NCI-H128 (cell line): ENCODE data around the gene LIN9.
"Not testable (repeated sequence)": the region's sequence is repeated elsewhere in the genome, so short reads cannot be mapped to it uniquely, and the experiment has no call there.

Source experiments
- DNase-seq: peaks from one replicate; lab custom pipeline; 2025; ENCODE audit not compliant: unreplicated experiment; lab: John Stamatoyannopoulos, UW

The LIN9 gene, protein sequence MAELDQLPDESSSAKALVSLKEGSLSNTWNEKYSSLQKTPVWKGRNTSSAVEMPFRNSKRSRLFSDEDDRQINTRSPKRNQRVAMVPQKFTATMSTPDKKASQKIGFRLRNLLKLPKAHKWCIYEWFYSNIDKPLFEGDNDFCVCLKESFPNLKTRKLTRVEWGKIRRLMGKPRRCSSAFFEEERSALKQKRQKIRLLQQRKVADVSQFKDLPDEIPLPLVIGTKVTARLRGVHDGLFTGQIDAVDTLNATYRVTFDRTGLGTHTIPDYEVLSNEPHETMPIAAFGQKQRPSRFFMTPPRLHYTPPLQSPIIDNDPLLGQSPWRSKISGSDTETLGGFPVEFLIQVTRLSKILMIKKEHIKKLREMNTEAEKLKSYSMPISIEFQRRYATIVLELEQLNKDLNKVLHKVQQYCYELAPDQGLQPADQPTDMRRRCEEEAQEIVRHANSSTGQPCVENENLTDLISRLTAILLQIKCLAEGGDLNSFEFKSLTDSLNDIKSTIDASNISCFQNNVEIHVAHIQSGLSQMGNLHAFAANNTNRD

DNA sequence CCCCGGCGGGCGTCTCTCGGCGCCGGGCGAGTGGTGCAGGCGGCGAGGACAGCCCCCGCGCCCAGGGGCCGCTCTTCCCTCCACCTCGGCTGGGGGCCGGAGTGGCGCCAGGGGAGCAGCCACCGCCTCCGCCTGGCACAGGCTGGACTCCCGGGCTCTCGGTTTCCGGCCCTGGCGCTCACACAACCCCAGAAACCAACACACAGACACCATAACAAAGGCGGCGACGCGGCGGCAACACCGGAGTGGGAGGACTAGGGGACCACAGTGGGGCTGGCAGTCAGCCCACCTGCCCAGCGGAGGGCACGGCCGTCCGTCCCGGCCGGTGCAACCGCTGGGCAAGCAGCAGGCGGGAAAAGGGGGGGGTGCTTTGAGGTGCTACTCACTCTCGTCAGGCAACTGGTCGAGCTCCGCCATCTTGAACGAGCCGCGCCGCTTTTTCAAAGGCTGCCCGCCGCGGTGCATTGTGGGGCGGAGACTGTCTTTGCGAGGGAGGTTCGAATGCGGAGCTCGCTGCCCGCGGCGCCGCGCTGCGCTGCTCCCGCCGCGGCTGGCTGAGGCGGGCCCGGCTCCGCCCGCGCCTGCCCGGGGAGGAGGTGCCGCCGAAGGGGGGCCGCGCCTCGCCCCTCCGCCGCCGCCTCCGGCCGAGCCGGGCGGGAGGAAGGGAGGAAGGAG lies at the start of gene LIN9:
Gene LIN9 (minus strand): TSS at position 442 of the 675 bp plus-strand sequence. CDS start 25 bp downstream, at position 417.
- peak; percentile 90 for DNase-seq

DNA sequence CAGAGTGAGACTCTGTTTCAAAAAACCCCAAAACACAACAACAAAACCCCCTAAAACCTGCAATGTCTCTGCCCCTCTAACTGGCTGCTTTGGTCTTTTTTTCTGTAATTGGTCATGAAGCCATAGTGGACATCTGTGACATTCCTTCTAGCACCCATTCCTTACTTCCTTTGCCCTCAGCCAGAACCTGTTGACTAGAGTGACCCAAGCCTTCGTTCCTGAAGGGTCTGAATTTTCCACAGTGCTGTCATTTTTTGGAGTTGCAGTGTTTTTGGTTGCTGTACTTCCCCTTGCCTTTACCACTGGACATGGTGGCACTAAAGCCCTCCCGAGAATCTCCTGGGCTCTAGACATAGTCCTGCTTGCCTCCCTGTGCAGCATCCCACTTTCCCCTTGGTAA lies 48.5 kb upstream of the LIN9 start:
- no peak for DNase-seq

DNA sequence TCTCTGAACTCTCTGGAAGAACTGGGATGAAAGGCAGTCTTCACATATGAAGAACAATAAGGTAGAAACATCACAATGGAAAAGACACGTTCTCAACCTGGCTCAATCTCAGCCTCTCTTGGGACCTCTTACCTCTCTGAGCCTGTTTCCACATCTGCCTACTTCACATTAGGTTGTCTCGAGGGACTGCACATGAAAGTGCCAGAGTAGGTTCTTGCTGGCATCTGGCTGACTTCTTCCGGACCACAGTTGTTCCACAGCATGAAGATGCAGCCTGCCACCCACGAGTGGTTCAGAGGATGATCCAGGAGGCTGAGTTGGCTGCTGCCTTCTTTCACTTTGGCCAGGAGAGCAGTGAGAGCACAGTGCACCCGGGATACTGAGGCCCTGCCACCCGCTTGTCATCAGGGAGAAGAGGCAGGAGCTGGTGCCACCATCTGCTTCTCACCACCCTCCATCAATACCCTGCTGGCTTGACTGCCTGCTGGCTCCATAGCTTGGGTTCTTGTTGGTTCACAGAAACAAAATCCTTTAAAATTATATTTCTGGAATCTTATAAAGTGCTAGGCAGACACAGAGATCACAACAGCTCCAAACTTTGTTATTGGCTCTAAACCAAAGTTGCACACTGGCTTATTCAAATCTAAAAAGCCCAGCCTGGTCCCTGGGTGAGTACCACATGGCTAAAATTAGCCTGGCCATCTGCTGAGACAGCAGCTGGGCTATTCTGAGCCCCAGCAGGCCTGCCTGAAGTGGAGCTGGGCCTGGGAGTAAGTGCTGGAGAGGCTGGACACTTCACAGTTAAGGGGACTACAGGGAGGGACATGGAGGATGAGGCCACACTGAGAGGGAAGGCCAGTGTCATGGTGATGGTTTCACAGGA lies 46.9 kb upstream of the LIN9 start:
- no peak for DNase-seq

DNA sequence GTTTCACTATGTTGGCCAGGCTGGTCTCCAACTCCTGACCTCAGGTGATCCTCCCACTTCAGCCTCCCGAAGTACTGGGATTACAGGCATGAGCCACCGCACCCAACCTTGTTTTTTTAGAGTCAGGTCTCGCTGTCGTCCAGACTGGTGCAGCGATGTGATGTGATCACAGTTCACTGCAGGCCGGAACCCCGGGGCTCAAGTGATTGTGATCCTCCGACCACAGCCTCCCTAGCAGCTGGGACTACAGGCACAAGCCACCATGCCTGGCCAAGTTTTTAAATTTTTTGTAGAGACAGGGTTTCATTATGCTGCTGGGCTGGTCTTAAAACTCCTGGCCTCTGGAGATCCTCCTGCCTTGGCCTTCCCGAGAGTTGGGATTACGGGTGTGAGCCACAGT lies 46.1 kb upstream of the LIN9 start:
- DNase-seq, result no peak

DNA sequence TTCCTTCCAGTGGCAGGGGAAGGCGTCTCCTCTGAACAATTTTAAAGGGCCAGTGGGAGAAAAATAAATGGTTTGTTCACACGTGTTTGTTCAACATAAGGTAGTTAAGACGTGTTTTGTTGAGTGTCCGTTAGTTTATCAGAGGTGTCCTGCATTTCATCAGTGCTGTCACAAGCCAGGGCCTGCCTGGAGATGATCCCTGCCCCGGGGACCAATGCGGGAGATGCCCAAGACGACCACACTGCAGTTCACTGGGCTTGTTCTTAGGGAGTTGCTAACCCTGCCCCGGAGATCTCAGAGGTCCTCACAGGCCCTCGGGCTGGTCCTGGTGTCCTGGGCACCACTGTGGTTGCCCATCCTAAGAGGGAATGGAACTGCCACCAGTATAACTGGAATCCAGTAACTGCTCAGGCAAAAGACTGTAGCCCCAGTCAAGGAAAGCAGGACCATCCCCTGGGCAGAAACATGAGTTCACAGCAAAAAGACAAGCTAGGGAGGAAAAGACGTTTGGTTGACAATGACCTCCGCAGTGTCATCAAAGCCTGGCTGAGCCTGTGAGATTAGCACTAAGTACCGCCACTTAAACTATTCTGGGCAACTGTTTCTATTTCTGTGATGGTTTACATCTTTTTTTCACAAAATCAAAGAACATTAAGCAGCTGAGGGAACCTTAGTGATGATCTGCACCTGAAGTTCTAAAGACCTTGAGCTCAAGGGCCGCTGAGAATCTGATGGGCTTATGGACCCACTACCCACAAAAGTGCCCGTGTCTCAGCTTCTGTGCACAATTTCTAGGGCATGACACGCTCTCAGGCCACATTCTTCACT lies 44.9 kb upstream of the LIN9 start:
- no peak for DNase-seq

DNA sequence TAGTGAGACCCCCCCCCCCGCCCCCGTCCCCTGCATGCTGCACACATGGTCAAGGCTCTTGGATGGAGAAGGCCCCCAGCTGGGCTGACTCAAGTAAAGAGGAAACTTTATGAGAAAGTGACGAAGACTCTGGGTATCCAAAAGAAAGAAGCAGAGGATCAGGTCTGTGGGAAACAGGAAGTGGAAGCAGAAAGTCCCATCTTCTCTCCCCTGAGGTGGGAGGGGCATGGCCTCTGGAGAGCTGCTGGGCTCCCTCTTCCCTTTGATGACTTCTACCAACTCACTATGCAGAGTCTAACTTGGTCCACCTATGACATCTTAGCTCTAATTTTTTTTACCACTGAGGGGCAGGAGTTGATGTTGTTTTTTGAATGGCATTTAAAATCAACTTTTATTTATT lies 42.7 kb upstream of the LIN9 start:
- DNase-seq, result no peak

DNA sequence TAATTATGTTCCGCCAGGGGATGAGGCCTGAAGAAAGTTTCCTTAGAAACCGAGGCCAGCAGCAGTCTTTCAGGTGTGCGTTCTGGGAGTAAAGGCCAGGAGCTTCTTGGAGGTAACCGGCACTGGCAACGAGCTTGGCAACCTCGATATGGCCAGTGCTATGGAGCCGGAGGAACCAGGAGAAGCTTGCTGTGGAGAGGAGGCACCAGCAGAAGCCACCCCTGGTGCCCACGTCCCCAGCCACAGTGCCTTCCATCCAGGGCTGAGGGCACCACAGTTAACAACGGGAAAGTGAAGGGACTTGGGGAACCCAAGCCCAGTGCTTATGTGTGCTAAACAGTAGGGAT lies 41.5 kb upstream of the LIN9 start:
- no peak for DNase-seq

DNA sequence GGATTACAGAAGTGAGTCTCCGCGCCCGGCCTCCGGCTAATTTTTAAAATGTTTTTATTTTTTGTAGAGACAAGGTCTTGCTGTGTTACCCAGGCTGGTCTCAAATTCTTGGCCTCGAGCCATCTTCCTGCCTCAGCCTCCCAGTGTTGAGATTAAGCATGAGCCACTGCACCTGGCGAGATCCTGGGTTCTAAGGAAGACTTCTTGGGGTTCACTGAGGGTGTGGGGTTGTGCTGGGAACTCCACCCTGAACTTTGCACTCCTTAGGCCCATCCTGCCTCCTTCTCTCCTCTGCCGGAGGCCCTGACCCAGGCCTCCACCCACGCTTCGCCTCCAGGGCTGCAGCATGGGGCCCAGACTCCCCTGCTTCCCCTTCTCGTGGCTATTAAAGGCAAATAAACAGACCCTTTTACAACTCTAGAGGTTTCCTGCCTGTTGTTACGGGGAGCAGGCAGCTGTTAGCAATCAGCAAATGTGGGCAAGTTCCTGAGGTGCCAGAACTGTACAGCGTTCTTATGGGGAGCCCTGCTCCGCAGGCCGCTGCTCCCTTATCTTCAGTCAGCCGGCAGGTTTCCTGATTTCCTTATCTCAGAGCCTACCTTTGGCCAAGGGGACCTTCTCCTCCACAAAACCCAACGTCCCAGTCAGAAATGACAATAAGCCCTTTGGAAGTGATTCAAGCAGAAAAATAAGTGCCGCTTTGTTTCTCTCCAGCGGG lies 41.0 kb upstream of the LIN9 start:
- DNase-seq, result no peak

DNA sequence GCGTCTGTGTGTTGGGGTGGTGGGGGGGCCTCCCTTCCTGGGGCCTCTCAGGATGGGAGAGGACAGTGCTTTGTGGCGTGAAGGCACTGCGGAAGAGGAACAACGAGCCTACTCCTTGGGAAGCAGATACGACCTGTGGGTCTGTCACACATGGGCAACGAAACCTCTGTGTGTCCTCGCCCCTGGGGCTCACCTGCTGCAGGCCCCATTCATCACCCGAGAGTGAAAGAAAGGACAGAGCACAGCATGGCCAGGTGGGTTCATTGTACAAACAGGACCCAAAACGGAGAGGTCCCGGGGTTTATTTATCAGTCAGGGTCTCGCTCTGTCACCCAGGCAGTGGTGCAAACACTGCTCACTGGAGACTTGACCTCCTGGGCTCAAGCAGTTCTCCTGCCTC lies 40.1 kb upstream of the LIN9 start:
- no peak for DNase-seq

DNA sequence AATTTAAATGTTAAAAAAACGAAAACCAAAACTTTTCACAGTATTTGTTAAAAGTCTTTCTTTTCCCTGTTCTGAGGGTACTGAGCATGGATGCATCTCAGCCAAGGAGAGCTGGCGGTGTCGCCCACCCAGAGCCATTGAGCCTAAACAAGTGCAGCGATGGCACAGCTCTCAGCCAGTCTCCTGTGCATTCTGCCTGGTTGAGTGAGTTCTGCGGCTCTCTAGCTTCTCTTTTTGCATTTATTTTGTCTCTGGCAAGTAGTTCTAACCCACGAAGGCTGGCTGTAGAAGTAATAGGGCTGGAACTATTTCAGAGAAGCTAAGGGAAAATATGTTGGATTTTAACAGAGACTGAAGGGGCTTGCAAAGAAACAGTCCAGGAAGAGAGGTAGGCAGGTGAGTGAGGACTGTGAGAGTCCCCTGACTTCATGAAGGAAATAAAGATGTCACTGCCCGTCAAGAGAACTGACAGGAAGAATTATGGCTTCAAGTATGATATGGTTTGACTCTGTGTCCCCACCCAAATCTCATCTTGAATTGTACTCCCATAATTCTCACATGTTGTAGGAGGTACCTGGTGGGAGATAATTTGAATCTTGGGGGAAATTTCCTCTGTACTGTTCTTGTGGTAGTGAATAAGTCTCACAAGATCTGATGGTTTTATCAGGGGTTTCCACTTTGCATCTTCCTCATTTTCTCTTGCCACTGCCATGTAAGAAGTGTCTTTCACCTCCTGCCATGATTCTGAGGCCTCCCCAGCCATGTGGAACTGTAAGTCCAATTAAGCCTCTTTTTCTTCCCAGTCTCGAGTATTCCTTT lies 35.7 kb upstream of the LIN9 start:
- no peak for DNase-seq

DNA sequence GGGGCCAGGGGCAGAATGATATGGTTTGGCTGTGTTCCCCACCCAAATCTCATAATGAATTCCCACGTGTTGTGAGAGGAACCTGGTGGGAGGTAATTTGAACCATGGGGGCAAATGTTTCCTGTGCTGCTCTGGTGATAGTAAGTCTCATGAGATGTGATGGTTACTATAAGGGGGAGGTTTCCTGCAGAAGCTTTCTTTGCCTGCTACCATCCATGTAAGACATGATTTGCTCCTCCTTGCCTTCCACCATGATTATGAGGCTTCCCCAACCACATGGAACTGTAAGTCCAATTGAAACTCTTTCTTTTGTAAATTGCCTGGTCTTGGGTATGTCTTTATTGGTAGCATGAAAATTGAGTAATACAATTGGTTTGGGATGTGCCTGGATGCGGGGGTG lies 33.7 kb upstream of the LIN9 start:
- DNase-seq, result no peak

DNA sequence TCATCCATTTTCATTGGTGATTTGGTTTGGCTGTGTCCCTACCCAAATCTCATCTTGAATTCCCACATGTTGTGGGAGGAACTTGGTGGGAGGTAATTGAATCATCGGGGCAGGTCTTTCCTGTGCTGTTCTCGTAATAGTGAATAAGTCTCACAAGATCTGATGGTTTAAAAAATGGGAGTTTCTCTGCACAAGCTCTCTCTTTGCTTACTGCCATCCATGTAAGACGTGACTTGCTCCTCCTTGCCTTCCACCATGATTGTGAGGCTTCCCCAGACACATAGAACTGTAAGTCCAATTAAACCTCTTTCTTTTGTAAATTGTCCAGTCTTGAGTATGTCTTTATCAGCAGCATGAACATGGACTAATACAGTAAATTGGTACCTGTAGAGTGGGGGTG lies 31.1 kb upstream of the LIN9 start:
- not testable (repeated sequence) for DNase-seq

DNA sequence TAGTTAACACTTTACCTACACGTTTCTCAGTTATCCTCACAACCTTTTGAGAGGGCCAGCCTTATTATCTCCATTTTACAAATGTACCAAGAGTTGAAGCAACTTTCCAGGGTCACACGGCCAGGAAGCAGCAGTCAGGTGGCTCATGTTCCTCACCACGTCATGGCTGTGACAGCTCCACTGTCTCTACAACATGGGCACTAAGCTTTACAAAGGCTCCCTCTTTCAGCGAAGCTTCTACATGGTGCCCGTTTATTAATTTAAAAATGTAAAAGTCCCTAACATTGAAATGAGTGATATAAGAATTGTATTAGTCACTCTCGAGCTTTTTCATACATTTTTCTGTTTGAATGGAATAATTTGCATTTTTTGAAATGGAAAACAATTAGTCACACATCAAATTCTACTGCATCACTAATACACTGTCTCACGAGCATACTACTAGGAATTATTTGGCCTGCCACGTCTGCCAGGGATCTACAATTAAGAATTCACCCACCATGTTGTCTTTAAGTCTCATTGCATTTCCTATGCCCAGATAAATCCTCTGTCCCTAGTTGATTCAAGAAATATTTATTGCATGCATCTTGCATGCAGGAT lies 28.4 kb upstream of the LIN9 start:
- DNase-seq, result no peak

DNA sequence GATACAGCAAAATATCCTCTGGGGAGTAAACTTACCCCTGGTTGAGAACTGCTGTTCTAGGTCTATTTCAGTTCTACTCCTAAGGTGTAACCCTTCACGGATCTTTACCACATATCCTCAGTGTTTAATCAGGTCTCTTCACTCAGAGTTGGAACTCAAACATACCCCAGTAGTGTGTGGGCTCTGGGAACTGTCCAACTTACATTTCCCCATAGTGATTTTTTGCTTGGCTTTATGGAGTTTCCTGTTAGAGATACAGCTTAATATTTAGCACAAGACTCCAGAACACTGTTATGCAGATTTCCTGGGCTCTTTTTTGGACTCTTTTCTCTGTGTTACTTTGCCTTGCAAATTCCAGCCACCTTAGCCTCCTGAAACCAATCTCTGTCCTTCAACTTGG lies 26.7 kb upstream of the LIN9 start:
- no peak for DNase-seq

DNA sequence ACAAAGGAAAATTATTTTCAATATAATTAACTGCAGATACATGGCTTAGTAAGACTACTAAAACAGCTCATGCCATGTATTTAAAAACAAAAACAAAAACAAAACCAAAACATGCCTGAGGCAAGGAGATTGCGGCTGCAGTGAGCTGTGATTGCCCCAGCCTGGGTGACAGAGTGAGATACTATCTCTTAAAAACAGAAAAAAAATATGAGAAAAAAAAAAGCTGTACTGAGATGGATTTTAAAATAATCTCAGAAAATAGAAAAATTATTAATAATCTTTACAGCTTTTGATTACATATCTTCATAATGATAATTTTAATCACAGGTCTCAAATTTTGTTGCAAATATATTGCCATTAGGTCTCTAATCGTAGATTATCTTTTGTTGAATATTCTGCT lies 24.0 kb upstream of the LIN9 start:
- DNase-seq, result no peak

DNA sequence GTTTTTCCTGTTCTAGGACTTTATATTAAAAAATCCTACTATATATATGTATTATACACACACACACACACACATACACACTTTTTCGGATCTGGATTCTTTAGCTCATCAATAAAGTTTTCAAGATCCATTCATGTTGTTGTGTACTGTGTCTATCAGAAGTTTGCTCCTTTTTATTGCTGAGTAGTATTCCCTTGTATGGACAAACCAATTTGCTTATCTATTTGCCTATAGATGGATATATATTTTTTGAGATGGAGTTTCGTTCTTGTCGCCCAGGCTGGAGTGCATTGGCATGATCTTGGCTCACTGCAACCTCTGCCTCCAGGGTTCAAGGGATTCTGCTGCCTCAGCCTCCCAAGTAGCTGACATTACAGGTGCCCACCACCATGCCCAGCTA lies 20.3 kb upstream of the LIN9 start:
- no peak for DNase-seq

DNA sequence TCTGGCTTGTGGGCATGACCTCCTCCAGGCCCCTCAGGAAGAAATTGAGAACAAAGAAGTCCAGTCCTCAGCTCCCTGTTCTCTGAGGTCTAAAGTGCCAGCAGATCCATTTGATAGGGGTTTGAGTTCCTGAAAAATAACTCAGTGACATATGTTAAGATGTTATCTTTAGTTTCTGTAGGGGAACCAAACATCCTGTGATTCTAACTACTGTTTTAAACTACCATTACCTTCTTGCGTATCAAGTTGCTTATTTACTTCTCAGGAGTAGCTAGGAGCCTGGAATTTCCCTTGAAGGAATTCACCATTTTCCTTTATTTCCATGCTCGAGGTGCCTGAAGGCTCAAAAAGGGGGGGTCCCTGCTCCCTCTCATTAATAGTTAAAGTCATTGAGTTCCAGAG lies 18.8 kb upstream of the LIN9 start:
- DNase-seq, result no peak

DNA sequence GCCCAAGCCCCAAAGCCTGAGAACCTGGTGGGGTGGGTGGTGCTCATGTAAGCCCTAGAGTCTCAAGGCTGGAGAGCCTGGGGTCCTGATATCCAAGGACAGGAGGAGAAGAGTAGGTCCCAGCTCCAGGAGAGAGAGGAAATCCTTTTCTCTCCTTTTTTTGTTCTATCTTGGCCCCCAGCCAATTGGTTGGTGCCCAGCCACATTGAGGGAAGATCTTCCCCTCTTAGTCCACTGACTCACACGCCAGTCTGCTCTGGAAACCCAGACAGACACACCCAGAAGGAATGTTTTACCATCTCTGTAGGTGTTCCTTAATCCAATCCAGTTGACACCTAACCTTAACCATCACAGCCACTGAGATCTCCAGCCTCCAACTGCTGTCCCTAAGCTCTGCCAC lies 16.2 kb upstream of the LIN9 start:
- DNase-seq, result no peak

DNA sequence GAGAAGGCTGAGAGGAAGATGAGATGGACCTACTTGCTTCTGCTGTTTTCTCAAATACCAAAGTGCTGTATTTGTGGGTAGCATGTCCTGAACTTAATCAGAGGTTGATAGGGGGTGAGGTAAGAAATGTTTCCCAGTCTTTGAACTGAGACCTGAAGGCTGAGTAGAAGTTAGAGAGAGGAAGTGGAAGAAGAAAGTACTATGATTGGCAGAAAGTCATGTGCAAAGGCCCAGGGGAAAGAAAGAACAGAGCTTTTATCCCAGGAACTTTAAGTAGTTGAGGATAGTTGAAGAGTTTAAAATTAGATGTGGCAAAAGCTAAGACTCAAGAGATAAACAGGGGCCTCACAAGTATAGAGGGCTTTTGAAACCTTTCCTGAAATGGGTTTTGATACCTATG lies 15.5 kb upstream of the LIN9 start:
- DNase-seq, result no peak
